GM12878 (cell line): ENCODE measurements around the gene B4GALT1.

Experiments used
- BACH1 ChIP-seq: fragments of 450-650 bp; IDR thresholded peaks from 2 replicates; pipeline ENCODE4 v1.6.1; 2017; ENCODE audit warnings: mild to moderate bottlenecking, borderline replicate concordance
- CHD2 ChIP-seq: IDR thresholded peaks from 2 replicates; pipeline ENCODE4 v1.6.1; 2011; ENCODE audit warnings: low read depth, low read length, improper control_type of control experiment, borderline replicate concordance
- CTCF ChIP-seq, 3 experiments: IDR thresholded peaks in 2 of 3; conservative IDR thresholded peaks in 1 of 3; 2 replicates each; pipeline ENCODE4 v1.5.1; 2011; ENCODE audit warnings: low read depth in 3 of 3, low read length in 3 of 3, mild to moderate bottlenecking in 3 of 3, control low read depth in 2 of 3, moderate library complexity in 2 of 3, inconsistent platforms in 1 of 3, mixed read lengths in 1 of 3; ENCODE audit not compliant: control insufficient read depth in 2 of 3, insufficient read depth in 1 of 3; ENCODE audit errors: extremely low read depth in 1 of 3
- IKZF1 ChIP-seq: fragments of 450-650 bp; conservative IDR thresholded peaks from 2 replicates; pipeline ENCODE4 v1.6.1; 2017; ENCODE audit warnings: antibody characterized with exemption, mild to moderate bottlenecking
- POLR2AphosphoS2 ChIP-seq: IDR thresholded peaks from 2 replicates; pipeline ENCODE4 v1.6.1; 2011; ENCODE audit warnings: low read depth, mild to moderate bottlenecking, low read length, improper control_type of control experiment, moderate library complexity
- RCOR1 ChIP-seq: conservative IDR thresholded peaks from 2 replicates; pipeline ENCODE4 v1.6.1; 2012; ENCODE audit warnings: low read depth, low read length, improper control_type of control experiment
- RELA ChIP-seq: fragments of 450-650 bp; IDR thresholded peaks from 2 replicates; pipeline ENCODE4 v1.8.0; 2014; ENCODE audit warnings: borderline replicate concordance; ENCODE audit not compliant: partially characterized antibody
- YY1 ChIP-seq: IDR thresholded peaks from 2 replicates; pipeline ENCODE4 v1.6.1; 2011; ENCODE audit warnings: low read depth, mild to moderate bottlenecking, low read length
- TF ChIP-seq, protein P1 (sequence below): fragments of 450-650 bp; IDR thresholded peaks from 2 replicates; pipeline ENCODE4 v1.6.1; 2016; ENCODE audit warnings: mild to moderate bottlenecking

- no peak for TF ChIP-seq RELA
- no peak for TF ChIP-seq CTCF (IDR thresholded peaks at IDR 0.05 in 2 of 3, conservative IDR thresholded peaks at IDR 0.05 in 1 of 3; ENCODE audit: control insufficient read depth in 2 of 3, extremely low read depth in 1 of 3, insufficient read depth in 1 of 3, low read depth in 3 of 3, low read length in 3 of 3)
- no peak for TF ChIP-seq YY1
- TF ChIP-seq RCOR1, result no peak
- TF ChIP-seq, protein P1, sequence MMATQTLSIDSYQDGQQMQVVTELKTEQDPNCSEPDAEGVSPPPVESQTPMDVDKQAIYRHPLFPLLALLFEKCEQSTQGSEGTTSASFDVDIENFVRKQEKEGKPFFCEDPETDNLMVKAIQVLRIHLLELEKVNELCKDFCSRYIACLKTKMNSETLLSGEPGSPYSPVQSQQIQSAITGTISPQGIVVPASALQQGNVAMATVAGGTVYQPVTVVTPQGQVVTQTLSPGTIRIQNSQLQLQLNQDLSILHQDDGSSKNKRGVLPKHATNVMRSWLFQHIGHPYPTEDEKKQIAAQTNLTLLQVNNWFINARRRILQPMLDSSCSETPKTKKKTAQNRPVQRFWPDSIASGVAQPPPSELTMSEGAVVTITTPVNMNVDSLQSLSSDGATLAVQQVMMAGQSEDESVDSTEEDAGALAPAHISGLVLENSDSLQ, result no peak
- no peak for TF ChIP-seq CHD2
- no peak for TF ChIP-seq POLR2AphosphoS2
- TF ChIP-seq BACH1, result no peak
- no peak for TF ChIP-seq IKZF1
Observed at GRCh38 chr9:33202018-33202417, 34.9 kb upstream of the B4GALT1 start.
